Thoracic aorta (tissue), 2 donors: ENCODE data around the gene GUCY2D. TPM values are rescaled to one million over a fixed set of nuclear protein-coding genes. Genes with fewer than 3 reads are reported as not detected.

Source experiments
- ATAC-seq: fragments of 150-250 bp; one replicate; pipeline ENCODE4 v1.8.0; 2017; ENCODE audit warnings: low read depth; ENCODE audit not compliant: insufficient number of reproducible peaks, low FRiP score
- DNase-seq: peaks from one replicate; pipeline ENCODE4 v3.0.0-alpha.2; 2020; ENCODE audit warnings: low spot score
- H3K27ac ChIP-seq, 2 donors: fragments of 200-600 bp; sonication (generic); 1 replicate in 1 of 2; 2 replicates in 1 of 2; pipeline ENCODE4 v1.5.1; 2016; ENCODE audit warnings: mild to moderate bottlenecking in 2 of 2, moderate library complexity in 2 of 2
- H3K27me3 ChIP-seq: fragments of 200-600 bp; sonication (generic); replicated peaks from 2 replicates; pipeline ENCODE4 v1.6.0; 2016; ENCODE audit warnings: mild to moderate bottlenecking; ENCODE audit not compliant: insufficient read depth
- H3K36me3 ChIP-seq: fragments of 200-600 bp; sonication (generic); one replicate; pipeline ENCODE4 v1.5.1; 2016
- H3K4me1 ChIP-seq, 2 donors: fragments of 200-600 bp; sonication (generic); 1 replicate in 1 of 2; 2 replicates in 1 of 2; pipeline versions ENCODE4 v1.5.1 to v1.6.0; 2016; ENCODE audit warnings: low read depth in 2 of 2, mild to moderate bottlenecking in 1 of 2; ENCODE audit not compliant: control insufficient read depth in 1 of 2
- H3K4me3 ChIP-seq: fragments of 200-600 bp; sonication (generic); 2 replicates; pipeline ENCODE4 v1.5.1; 2016; ENCODE audit warnings: mild to moderate bottlenecking
- H3K9me3 ChIP-seq: fragments of 200-600 bp; sonication (generic); 2 replicates; pipeline ENCODE4 v1.5.1; 2016
- CTCF ChIP-seq: fragments of 200-600 bp; sonication (generic); IDR thresholded peaks from one replicate; pipeline ENCODE4 v1.5.1; 2019; ENCODE audit warnings: antibody characterized with exemption
- total RNA-seq, 2 donors: library from RNA; depleted of rRNA; stranded (reverse); fragments of >200 nt; gene quantifications; one replicate each; pipeline versions ENCODE4 v1.1.0 to v1.2.3, GENCODE V29; 2016

Gene GUCY2D
- total RNA-seq, 2 donors from 2014 or later: not detected

GRCh38 chr17:8016632-8017424 lies 14.4 kb downstream of the GUCY2D start:
- H3K27me3 ChIP-seq: peaks cover 8% of the 10 kb centered on the region
- TF ChIP-seq CTCF: peak; percentile 28
- no peaks in the 10 kb centered on the region for H3K36me3 ChIP-seq
- H3K27ac ChIP-seq: no peak overlapping the region
- DNase-seq: no peak
- ATAC-seq: no peak
- peak overlapping the region; percentile 64 for H3K4me3 ChIP-seq
- H3K4me1 ChIP-seq: peaks cover 3 to 9% of the 10 kb centered on the region in 2 donors
- H3K9me3 ChIP-seq: no peaks in the 10 kb centered on the region

GRCh38 chr17:8018436-8018835 lies 16.0 kb downstream of the GUCY2D start:
- TF ChIP-seq CTCF: no peak

GRCh38 chr17:8019166-8019565 lies 16.8 kb downstream of the GUCY2D start:
- peaks cover 8% of the 10 kb centered on the region for H3K27me3 ChIP-seq
- DNase-seq (no peak), ATAC-seq (no peak)
- no peak for TF ChIP-seq CTCF
- H3K27ac ChIP-seq: no peak overlapping the region
- no peak overlapping the region for H3K4me3 ChIP-seq
- H3K36me3 ChIP-seq: no peaks in the 10 kb centered on the region
- no peaks in the 10 kb centered on the region for H3K9me3 ChIP-seq
- peaks cover 3 to 9% of the 10 kb centered on the region in 2 donors for H3K4me1 ChIP-seq

More at GRCh38 chr17:8018436-8018835, 16.0 kb downstream of the GUCY2D start:
- no peak for DNase-seq
- H3K9me3 ChIP-seq: no peaks in the 10 kb centered on the region
- peaks cover 3 to 9% of the 10 kb centered on the region in 2 donors for H3K4me1 ChIP-seq
- ATAC-seq: no peak
- H3K36me3 ChIP-seq: no peaks in the 10 kb centered on the region
- peaks cover 8% of the 10 kb centered on the region for H3K27me3 ChIP-seq
- no peak overlapping the region for H3K4me3 ChIP-seq
- no peak overlapping the region for H3K27ac ChIP-seq

GRCh38 chr17:8019665-8020650 lies 17.5 kb downstream of the GUCY2D start:
- Histone ChIP-seq H3K9me3 (no peaks in the 10 kb centered on the region), H3K27me3 (peaks cover 8% of the 10 kb centered on the region), H3K4me1 (peaks cover 3 to 9% of the 10 kb centered on the region in 2 donors), H3K27ac (no peak overlapping the region), H3K36me3 (no peaks in the 10 kb centered on the region), H3K4me3 (no peak overlapping the region)
- ATAC-seq: no peak
- TF ChIP-seq CTCF: no peak
- no peak for DNase-seq
